Gastroesophageal sphincter (tissue), 2 donors: ENCODE measurements around the gene ARL2.

ENCODE experiments used
- POLR2A ChIP-seq, 2 donors: fragments of 450-650 bp; IDR thresholded peaks; one replicate each; pipeline ENCODE4 v1.6.1; 2017; ENCODE audit warnings: antibody characterized with exemption in 2 of 2, mild to moderate bottlenecking in 2 of 2, moderate library complexity in 1 of 2
- POLR2AphosphoS5 ChIP-seq: sonication (generic); formaldehyde crosslinking; IDR thresholded peaks from one replicate; pipeline ENCODE4 v1.6.1; 2017; ENCODE audit warnings: antibody characterized with exemption

GRCh38 chr11:64987998-64988854 is 25.7 kb upstream of the ARL2 start:
- TF ChIP-seq POLR2A (IDR thresholded peaks at IDR 0.05): no peak
- TF ChIP-seq POLR2AphosphoS5: no peak
